Esophagus mucosa (tissue), 1 donor: ENCODE data around the gene C19orf53. TPM values are rescaled to one million over a fixed set of nuclear protein-coding genes. Genes with fewer than 3 reads are reported as not detected.
A peak's percentile ranks its signal among the peaks of the same experiment; 100 is the strongest.
"Not testable (repeated sequence)": the region's sequence is repeated elsewhere in the genome, so short reads cannot be mapped to it uniquely, and the experiment has no call there.

ENCODE experiments used
- ATAC-seq: fragments of 200-7000 bp; cut with Tn5 transposase; one replicate; pipeline ENCODE4 v1.9.1; 2020
- total RNA-seq: library from RNA; stranded (reverse); gene quantifications from one replicate; pipeline ENCODE4 v1.2.4, GENCODE V29; 2023
- donor health status: DM: yes; HTN: yes; CAD: no.

Gene C19orf53
- 60.2 TPM for total RNA-seq

- ATAC-seq, result peak; percentile 94
Observed at GRCh38 chr19:13774217-13775191, at the start of gene C19orf53. C19orf53 (plus strand) TSS chr19:13774456; CDS start chr19:13774478, 22 bp downstream.

DNA sequence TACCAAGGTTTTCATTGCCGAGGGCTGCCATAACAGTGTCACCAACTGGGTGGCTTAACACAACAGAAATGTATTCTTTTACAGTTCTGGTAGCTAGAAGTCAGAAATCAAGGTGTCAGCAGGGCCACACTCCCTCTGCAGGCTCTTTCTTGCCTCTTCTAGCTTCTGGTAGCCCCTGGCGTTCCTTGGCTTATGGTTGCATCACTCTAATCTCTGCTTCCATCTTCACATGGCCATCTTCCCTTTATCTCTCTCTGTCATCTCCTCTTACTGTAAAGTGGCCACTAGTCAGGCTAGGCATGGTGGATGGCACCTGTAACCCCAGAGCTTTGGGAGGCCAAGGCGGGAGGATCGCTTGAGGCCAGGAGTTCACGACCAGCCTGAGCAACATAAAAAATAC lies 47.9 kb upstream of the C19orf53 start:
- no peak for ATAC-seq

DNA sequence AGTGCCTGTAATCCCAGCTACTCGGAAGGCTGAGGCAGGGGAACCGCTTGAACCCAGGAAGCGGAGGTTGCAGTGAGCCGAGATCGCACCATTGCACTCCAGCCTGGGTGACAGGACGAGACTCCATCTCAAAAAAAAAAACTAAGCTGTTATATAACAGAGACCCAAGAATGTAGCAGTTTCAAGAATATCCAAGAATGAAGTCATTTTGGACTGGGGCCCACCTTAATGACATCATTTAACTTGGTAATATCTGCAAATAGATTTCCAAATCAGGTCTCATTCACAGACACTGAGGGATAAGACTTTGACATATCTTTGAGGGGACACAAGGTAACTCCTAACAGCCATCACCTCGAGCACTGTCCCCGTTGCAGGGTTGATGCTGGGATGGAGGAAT lies 46.5 kb upstream of the C19orf53 start:
- no peak for ATAC-seq

DNA sequence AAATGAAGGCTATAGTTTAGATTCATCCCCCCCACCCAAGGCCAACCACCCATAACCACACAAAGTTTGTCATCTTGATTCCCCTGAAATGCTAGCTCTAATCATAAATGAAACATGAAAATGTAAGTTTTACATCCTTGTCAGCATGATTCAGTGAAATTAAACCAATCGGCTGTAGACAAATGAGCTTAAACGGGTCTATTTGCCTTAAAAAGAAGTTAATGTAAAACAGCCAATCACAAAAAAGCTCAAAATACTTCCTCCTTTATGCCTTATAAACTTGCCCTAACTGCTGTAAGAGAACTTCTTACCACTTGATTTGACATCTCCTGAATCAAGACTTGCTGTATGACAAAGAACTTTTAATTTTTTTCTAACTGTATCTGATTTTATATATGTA lies 44.4 kb upstream of the C19orf53 start:
- ATAC-seq, result no peak

DNA sequence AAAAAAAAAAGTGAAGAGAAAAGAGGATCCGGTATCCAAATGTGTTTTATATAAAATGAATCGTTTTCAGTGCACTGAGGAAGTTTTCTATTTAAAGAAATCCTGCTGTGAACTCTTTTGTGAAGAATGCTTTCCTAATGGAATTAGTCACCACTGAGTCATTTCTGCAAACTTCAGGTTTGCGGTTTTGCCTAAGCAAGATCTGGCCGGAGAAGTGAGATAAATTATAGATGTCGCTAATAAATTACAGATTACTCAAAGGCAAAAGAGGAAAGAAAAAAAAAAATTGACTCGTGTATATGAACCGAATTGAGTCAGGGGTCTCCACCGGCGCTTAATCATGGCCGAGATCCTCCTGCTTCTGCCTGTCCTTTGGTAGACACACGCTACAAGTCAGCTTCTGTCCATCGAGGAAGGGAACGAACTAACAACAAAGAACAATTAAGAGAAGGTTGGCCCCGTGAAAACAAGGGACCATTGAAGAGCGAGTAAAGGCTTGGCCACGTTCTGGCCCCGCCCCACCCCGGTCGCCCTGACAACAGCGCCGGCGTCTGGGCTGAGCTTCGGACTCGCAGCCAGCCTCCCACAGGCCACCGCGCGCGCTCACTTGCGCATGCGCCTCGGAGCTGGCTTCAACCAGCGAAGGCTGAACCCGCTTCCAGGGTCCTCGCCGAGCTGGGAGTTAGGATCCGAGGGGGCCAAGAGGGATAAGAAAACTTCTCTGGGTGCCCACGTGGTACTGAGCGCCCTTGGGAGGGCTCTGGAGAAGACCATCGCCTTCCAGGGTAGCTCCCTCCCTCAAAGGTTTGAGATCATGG lies 42.9 kb upstream of the C19orf53 start:
- peak; percentile 94 for ATAC-seq

DNA sequence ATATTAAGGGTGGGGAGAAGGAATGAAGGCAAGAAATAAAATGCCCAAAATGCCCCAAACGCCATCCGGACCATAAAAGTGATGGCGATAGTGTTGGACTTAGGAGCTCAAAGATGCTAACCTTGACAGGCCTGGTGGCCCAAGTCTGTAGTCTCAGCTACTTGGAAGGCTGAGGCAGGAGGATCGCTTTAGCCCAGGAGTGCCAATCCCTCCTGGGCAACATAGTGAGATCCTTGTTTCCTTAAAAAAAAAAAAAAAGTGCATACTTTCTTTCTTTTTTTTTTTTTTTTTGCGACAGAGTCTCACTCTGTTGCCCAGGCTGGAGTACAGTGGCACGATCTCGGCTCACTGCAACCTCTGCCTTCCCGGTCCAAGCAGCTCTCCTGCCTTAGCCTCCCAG lies 41.9 kb upstream of the C19orf53 start:
- ATAC-seq, result no peak

DNA sequence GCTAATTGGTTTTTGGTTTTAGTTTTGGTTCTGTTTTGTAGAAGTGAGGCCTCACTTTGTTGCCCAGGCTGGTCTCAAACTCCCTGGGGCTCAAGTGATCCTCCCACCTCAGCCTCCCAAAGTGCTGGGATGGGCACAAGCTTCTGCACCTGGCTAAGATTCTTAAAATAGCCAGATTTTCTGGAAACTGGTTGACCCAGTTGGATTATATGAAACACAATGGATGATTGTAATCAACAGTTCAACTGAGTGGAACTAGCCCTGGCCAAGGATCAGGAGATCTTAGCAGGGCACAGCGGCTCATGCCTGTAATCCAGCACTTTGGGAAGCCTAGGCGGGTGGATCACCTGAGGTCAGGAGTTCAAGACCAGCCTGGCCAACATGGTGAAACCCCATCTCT lies 39.5 kb upstream of the C19orf53 start:
- ATAC-seq, result peak; percentile 43

DNA sequence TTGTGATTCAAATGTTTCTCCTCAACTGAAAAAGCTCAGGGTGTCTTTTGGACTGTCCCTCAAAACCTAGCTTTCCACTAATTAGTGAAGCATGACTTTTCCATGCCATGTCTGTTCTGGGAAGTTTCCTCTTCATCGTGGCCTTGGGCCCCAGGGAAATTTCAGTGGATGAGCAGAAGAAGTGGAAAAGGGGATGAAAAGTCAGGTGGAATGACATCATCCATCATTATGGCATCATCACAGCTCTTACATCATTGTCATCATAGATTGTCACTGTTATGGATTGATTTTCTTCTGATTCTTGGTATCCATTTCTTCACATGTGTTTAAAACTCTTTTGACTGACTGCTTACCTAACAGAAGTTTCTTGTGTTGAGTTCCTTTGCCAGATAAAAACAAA lies 36.2 kb upstream of the C19orf53 start:
- ATAC-seq, result no peak

DNA sequence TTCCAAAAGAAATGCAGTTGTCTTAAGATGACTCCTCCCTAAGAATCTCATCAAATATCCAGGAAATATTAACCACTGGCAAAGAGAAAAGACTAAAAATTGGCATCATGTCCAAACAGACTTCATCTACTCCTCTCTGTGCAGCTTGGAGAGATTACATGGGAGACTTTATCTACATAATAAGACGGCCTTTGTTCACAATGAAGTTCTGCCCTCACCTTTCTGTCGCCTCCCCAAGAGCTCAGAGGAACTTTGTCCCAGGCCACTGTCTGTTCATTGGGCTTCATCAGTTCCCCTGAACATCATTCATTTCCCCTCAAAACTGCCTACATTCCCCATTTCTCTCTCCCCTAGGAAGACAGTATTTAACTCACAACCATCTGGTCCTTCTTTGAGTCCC lies 32.4 kb upstream of the C19orf53 start:
- no peak for ATAC-seq

- ATAC-seq, result no peak
Observed at GRCh38 chr19:13742756-13743155, 31.5 kb upstream of the C19orf53 start.

DNA sequence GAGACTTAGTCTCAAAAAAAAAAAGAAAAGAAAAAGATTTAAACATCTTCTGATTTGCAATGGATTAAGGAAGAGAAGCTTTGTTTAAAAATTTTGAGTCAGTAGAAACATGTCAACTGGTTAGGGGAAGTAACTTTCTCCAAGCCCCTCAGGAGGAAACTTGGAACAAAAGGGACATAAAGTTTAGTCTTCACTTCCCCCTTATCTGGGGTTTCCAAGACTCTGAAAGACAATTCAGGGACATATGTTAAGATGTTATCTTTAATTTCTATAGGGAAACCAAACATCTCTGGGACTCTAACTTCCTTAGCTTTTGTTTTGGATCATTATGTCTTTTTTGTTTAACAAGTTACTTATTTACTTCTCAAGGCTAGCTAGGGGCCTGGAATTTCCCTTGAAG lies 30.1 kb upstream of the C19orf53 start:
- no peak for ATAC-seq

GRCh38 chr19:13747098-13747453 lies 27.2 kb upstream of the C19orf53 start:
- ATAC-seq, result no peak

GRCh38 chr19:13748169-13748828 lies 26.0 kb upstream of the C19orf53 start:
- ATAC-seq, result peak; percentile 16

DNA sequence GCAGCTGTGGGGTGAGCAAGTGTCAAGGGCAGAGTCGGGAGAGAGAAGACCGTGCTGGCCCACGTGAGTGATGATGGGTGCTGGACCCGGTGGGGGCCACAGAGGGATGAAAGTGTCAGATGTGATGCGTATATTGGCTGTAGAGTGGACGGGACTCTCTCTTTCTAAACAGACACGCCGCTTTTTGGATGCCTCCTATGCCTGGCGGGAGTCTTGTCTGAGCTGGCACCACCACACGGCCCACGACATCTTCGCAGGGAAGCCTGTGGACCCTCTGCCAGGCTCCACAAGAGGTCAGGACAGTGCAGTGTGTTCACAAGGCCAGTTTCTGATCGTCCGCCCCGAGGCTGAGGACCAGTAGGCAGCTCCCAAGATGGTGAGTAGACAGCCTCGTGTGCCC lies 22.8 kb upstream of the C19orf53 start:
- ATAC-seq, result no peak

DNA sequence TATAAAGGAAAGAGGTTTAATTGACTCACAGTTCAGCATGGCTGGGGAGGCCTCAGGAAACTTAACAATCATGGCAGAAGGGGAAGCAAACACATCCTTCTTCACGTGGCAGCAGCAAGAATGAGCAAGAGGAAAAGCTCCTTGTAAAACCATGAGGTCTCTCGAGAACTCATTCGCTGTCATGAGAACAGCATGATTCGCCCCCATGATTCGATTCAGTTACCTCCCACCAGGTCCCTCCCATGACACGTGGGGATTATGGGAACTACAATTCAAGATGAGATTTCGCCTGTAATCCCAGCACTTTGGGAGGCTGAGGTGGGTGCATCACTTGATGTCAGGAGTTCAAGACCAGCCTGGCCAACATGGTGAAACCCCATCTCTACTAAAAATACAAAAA lies 20.6 kb upstream of the C19orf53 start:
- ATAC-seq, result not testable (repeated sequence)

DNA sequence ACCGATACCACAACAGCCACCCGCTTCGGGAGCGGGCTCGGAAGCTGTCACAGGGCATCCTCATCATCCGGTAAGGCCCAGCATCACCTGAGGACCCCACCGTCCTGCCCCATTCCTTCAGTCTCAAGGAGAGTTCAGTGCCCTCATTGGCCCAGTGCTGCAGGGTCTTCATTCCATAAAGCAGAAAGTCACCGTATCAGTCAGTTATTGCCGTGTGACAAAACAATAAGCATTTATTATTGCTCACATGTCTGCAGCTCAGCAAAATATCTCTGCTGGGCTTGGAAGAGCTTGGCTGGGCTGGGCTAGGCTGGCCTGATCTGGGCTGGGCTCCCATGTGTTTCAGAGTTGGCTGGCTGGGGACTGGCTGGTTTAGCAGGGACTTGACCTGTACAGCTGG lies 18.0 kb upstream of the C19orf53 start:
- ATAC-seq, result no peak

- ATAC-seq, result peak; percentile 20
Observed at GRCh38 chr19:13757805-13758772, 16.2 kb upstream of the C19orf53 start.

DNA sequence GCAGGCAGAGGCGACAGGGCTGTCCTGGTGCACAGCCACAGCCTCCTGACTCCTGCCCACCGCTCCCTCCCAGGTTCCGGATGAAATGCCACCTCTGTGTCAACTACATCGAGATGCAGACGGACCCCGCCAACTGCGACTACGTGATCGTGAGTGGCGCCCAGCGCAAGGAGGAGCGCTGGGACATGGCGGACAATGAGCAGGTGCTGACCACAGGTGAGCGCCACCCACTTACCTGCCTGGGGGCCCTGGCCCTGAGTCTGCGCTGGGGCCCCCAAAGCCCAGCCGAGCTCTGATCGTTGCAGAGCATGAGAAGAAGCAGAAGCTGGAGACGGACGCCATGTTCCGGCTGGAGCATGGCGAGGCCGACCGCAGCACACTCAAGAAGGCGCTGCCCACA lies 15.5 kb upstream of the C19orf53 start:
- ATAC-seq, result no peak

DNA sequence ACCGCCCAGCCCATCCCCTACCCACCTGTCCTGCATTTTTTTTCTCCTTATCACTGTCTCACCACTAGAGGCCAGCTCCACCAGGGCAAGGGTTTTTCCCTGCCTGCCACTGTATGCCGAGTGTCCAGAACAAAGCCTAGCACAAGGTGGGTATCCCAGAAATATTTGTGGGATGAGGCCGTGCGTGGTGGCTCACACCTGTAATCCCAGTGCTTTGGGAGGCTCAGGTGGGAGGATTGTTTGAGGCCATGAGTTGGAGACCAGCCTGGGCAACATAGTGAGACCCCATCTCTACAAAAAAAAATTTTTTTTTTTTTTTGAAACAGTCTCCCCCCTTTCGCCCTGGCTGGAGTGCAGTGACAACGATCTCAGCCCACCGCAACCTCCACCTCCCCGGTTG lies 12.8 kb upstream of the C19orf53 start:
- no peak for ATAC-seq

GRCh38 chr19:13762635-13763235 lies 11.5 kb upstream of the C19orf53 start:
- ATAC-seq, result peak; percentile 2

DNA sequence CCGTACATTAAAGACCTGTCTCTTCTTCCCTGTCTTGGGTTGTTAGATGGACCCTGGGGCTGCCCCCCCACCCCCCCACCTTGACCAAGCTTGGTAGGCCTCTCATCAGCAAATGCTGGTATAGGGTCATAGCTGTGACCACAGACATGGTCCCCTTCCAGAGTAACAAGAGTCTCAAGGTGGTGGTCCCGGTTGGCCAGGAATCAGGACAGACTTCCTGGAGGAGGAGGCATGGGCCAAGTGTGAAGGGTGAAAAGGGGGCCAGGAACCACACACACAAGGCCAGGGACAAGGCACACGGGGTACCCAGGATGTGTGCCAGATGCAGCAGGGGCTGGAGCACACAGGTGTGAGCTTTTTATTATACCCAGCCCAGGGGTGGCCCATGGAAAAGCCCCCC lies 11.0 kb upstream of the C19orf53 start:
- no peak for ATAC-seq
